Head of caudate nucleus (tissue), 42 donors: ENCODE measurements around the gene SVEP1.
"Not testable (repeated sequence)": the region's sequence is repeated elsewhere in the genome, so short reads cannot be mapped to it uniquely, and the experiment has no call there.

ENCODE experiments used
- DNase-seq, 42 donors: peaks; one replicate each; pipeline versions ENCODE4 v3.0.0 to v3.0.0-alpha.2; 2020 to 2021; ENCODE audit warnings: mixed read lengths in 7 of 42
- intact Hi-C: fragments of 100-400 bp; cut with DNase I; formaldehyde crosslinking; loops from one replicate; pipeline ENCODE4 v1.15.0; 2022

SVEP1 gene

DNA sequence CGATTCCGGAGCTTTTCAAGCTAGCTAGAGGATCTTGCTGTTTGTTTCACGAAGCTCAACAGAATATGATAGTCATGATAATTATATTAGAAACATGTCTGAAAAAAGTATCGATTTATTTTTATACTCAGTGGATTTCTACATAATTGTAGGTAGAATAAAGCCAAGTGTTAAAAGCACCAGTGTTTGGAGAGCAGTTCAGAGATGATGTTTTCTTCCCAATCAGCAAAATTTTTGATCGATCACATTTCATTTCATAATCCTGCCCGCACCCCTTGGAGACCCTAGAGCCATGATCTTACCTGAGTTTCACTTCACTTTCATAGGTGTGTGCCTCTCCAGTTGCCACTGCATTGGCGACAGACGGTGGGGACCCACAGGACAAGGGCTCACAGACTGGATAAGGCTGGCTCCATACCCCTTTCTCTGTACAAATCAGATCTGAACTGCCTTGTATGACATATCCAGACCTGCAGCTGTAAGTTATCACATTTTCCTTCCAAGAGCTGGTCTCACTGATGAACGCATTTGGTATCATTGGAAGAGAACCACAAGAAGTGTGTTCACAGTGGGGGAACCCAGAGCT, 173.6 kb downstream of the SVEP1 start:
- intact Hi-C loops, result no loop called here
- no peak for DNase-seq

GRCh38 chr9:110404473-110404872, 175.1 kb downstream of the SVEP1 start:
- intact Hi-C loops, result no loop called here
- DNase-seq, result no peak

GRCh38 chr9:110399983-110400382, 179.6 kb downstream of the SVEP1 start:
- intact Hi-C loops, result no loop called here
- DNase-seq, result no peak

DNA sequence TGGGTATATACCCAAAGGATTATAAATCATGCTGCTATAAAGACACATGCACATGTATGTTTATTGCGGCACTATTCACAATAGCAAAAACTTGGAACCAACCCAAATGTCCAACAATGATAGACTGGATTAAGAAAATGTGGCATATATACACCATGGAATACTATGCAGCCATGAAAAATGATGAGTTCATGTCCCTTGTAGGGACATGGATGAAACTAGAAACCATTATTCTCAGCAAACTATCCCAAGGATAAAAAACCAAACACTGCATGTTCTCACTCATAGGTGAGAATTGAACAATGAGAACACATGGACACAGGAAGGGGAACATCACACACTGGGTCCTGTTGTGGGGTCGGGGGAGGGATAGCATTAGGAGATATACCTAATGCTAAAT, 180.5 kb downstream of the SVEP1 start:
- DNase-seq, intact Hi-C loops: not testable (repeated sequence)

DNA sequence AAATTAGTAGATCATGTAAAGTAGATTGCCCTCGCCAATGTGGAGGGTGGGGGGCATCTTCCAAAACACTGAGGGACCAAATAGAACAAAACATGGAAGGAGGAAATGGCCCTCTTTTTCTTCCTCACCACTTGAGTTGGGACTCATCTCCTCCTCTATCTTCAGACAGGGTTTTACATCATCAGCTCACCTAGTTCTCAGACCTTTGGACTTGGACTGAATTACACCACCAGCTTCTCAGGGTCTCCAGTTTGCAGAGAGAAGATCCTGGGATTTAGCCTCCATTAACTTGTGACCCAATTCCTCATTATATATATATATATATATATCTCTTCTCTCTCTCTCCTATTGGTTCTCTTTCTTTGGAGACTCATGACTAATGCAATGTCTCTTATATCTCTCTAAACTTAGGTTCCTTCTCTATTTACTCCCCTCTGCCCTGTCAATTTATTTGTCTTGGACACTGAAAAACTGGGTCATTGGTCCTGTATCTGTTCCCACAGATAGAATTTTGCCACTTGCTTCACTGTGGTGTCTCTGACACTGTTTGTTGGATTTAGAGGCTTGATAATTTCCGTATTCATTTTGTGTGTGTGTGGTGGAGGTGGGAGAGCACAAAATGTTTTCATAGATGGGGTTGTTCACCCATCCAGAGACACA, 187.6 kb downstream of the SVEP1 start:
- DNase-seq, result no peak
- intact Hi-C loops, result no loop called here

DNA sequence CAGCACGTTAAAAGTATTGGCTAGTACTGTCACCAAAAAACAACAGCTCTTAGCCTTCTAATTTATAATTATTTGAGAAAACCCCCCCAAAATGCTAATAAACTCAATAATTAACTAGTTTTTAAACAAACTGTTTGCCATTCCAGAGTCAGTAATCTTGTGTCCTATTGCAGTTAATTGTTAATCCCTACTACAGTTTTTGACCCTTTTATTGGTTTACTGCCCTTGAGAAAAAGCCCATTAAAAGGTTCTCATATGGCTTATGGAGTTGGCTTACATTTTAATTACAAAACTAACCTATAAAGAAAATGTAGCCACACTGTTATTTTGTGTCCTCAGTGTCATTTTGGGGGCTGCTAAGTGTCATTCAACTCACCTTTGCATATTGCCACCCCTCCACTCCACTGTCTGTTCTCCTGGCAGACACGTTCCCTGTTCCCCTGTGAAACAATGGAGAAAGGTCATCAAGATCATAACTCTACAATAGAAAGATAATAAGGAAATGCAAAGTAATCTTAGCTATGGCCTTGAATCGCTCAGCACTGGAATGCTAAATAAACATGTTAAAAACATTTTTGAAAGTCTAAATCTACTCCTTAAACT, 190.3 kb downstream of the SVEP1 start:
- no peak for DNase-seq
- intact Hi-C loops, result no loop called here

DNA sequence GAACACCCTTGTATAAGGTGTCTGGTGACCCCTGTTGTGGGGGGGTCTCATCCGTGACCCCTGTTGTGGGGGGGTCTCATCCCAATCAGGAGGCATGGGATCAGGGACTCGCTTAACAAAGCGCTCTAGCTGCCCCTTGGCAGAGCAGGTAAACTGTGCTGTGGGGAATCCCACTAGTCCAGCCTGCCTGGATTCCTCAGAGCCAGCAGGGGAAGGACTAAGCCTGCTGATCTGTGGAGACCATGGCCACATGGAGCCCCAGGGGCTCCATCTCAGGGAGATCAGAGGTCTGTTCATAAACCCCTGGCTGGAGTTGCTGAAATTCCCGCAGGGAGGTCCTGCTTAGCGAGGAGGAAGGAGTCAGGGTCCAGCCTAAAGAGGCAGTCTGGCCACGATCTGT, 196.1 kb downstream of the SVEP1 start:
- no peak for DNase-seq
- intact Hi-C loops, result no loop called here

DNA sequence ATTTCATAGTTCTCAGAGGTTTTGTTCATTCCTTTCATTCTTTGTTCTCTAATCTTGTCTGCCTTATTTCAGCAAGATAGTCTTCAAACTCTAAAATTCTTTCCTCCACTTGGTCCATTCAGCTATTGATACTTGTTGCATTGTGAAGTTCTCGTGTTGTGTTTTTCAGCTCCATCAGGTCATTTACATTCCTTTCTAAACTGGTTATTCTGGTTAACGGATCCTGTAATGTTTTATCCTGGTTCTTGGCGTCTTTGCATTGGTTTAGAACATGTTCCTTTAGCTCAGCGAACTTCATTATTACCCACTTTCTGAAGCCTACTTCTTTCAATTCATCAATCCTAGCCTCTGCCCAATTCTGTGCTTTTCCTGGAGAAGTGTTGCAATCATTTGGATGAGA, 196.8 kb downstream of the SVEP1 start:
- intact Hi-C loops, result no loop called here
- no peak for DNase-seq

DNA sequence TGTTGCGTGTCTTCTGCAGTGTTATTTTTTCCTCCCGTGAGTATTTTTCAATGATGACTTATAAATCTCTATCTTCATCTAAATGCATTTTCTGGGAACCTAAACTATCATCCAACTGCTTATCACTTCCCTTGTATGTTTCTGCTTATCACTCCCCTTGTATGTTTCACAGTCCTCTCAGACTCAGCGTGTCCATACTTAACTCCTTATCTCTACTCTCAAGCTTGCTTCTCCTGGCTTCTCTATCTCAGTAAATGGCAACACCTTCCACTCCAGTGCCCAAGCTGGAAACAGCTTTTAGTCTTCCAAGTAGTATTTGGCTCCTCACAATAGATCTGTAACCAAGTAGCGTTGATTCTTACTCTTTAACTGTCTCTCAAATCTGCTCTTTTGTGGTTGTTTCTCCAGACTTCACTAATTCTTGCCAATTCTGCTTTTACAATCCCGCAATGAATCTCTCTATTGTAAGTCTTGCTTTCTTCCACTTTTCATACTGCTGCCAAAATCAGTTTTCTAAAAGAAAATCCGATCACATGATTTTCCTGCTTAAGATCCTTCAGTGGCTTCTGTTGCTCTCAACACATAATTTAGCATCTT, 208.0 kb downstream of the SVEP1 start:
- intact Hi-C loops, result no loop called here
- DNase-seq, result no peak

DNA sequence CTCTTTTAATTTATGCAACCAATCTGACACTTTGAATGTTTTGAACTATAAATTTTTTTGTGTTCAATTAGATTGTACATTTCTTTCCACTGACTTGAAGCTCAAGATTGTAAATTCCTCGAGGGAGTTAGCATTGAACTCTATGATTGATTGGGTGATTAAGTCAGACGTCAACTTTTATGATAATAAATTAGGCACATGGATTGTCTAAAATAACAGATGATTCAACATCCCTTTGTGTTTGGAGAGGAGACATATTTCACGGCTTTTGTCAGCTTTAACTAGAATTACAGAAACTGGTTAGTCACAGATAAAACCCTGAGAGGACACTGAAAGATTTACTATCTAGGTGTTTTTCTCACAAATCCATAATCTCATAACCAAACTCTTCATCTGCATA, 209.2 kb downstream of the SVEP1 start:
- intact Hi-C loops, result no loop called here
- DNase-seq, result no peak

DNA sequence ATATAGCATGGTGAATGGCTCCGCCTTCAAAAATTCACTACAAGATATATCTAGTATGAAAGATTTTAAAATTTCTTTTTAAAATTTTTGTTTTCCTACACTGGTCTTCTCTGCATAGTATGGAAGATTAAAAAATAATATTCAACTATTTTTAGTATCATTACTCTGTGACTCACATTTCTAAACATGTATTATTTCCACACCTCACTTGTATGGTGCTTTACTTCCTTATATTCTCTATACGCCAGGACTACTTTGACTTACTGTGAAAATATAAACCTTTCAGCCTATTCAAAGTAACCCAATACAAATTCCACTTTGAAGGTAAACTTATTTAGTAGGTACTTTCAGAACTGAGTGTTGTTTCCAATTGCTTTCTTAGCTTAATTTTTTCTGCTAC, 215.1 kb downstream of the SVEP1 start:
- no peak for DNase-seq
- intact Hi-C loops, result no loop called here

DNA sequence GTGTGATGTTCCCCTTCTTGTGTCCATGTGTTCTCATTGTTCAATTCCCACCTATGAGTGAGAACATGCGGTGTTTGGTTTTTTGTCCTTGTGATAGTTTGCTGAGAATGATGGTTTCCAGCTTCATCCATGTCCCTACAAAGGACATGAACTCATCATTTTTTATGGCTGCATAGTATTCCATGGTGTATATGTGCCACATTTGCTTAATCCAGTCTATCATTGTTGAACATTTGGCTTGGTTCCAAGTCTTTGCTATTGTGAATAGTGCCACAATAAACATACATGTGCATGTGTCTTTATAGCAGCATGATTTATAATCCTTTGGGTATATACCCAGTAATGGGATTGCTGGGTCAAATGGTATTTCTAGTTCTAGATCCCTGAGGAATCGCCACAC, 220.5 kb downstream of the SVEP1 start:
- DNase-seq, intact Hi-C loops: not testable (repeated sequence)

- intact Hi-C loops, result no loop called here
- peak in 1 of 42 donors; percentile 7 for DNase-seq
These were observed 222.0 kb downstream of the SVEP1 start for GRCh38 chr9:110357505-110357904.

DNA sequence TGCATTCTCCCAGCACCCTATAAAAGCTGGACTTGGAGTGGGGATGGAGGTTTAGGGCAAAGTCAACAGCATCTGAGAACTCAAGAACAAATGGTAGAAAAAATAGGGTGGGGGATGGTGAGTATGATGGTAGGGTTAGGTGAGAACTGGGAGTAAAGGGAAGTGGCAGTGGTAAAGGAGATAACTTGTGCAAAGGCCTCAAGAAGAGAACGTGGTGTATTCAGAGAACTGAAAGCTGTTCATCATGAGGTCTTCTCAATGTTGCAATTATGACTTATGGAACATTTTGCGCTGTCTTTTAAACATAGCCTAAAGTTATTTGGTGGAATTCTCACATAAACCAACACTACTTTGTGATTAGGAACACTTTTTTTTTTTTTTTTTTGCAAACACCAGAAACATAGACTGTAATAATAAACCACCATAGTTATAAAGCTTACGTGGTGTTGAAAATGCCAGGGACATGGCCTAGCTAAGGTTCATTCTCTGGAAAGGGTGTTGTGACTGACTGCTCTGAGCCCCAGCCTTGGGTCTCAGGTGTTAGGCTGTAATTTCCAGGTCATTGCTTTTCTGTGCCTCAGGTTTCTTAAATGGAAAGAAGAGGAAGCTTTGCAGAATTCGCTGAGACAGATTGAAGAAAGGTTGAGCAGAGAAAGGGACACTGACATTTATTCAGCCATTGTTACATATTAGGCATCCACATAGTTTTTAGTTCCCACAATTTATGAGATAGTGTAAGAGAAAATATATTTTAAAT, 222.7 kb downstream of the SVEP1 start:
- intact Hi-C loops, result no loop called here
- DNase-seq, result no peak

DNA sequence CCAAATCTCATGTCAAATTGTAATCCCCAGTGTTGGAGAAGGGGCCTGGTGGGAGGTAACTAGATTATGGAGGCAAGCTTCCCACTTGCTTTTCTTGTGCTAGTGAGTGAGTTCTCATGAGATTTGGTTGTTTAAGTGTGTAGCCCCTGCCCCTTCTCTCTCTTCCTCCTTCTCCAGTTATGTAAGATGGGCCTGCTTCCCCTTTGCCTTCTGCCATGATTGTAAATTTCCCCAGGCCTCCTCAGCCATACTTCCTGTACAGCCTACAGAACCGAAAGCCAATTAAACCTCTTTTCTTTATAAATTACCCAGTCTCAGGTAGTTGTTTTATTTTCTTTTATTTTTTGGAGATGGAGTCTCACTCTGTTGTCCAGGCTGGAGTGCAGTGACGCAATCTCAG, 223.6 kb downstream of the SVEP1 start:
- intact Hi-C loops, result no loop called here

GRCh38 chr9:110351009-110351467, 228.5 kb downstream of the SVEP1 start:
- no peak for DNase-seq
- intact Hi-C loops, result no loop called here

More for the DNA sequence above, 223.6 kb downstream of the SVEP1 start:
- no peak for DNase-seq

- DNase-seq, result no peak
- intact Hi-C loops, result no loop called here
These were observed 233.2 kb downstream of the SVEP1 start for GRCh38 chr9:110346325-110346724.

DNA sequence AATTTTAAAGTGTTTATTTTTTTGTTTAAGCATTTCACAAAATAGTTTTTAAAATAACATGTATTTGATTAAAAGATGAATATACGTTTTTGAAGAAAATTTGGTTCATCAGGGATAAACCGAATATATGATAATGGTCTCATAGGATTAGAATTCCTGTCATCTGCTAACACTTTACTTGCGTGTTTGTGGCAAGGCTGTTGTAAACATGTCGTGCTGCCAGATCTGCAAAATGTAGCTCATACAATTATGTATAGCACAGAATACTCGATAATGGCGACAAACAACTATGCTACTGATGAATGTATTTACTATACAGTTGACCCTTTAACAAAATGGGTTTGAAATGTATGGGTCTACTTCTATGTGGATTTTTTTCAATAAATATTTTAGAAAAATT, 234.7 kb downstream of the SVEP1 start:
- intact Hi-C loops, result no loop called here
- no peak for DNase-seq

DNA sequence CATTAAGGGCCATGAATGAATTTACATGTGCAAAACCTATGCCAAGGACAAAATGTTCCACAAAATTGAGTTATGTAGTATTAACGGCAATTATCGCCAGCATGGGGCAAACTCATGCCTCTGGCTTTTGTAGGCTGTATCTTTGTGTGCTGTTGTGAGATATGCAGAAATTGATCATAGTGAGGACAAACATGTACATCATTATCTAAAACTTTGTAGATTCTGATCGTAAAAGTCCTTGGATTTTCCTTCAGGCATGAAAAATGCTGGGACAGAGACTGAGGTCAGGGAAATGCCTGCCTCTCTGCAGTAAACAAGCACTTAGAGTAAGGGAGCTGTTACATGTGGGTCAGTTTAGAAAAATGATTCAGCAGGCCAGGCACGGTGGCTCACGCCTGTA, 236.0 kb downstream of the SVEP1 start:
- intact Hi-C loops, result no loop called here
- no peak for DNase-seq

DNA sequence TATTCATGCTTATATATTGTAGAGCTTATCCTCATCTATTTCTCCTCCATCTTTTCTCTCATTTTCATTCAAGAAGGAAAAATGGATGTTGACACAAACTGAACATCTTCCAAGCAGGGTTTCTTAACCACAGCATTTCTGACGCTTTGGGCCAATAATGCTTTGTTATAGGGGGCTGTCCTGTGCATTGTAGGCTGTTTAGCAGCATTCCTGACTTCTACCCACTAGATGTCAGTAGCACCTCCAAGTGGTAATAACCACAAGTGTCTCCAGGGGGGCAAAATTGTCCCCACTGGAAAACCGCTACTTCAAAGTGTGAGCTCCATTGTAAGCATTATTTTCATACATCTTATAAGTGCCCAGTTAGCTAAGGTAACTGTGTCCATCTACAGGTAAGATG, 239.2 kb downstream of the SVEP1 start:
- DNase-seq, result peak in 7 of 42 donors; percentile 4 to 54 (median 13)
- intact Hi-C loops, result no loop called here
